Neural cell (in vitro differentiated cells): ENCODE measurements around the gene ATP5PD. TPM values are rescaled to one million over a fixed set of nuclear protein-coding genes. Genes with fewer than 3 reads are reported as not detected.

Experiments
- H2AFZ ChIP-seq: fragments of 200-600, 300-800 bp; sonication (generic), shearing (Covaris generic); 2 replicates; pipeline ENCODE4 v1.6.0; 2014; ENCODE audit warnings: low read depth, mild to moderate bottlenecking, antibody characterized with exemption, low read length, moderate library complexity
- H3F3A ChIP-seq: fragments of 200-600 bp; shearing (Covaris generic); 2 replicates; pipeline ENCODE4 v1.6.1; 2016; ENCODE audit warnings: mild to moderate bottlenecking, moderate library complexity, mixed read lengths, antibody characterized with exemption, low read length; ENCODE audit not compliant: insufficient read depth, poor library complexity, severe bottlenecking
- H3K27ac ChIP-seq: fragments of 200-600, 300-800 bp; sonication (generic), shearing (Covaris generic); 2 replicates; pipeline ENCODE4 v1.5.1; 2014; ENCODE audit warnings: mild to moderate bottlenecking, low read length, moderate library complexity
- H3K27me3 ChIP-seq: fragments of 300-800, 200-600 bp; sonication (generic), shearing (Covaris generic); 2 replicates; pipeline ENCODE4 v1.6.0; 2014; ENCODE audit warnings: mild to moderate bottlenecking, low read depth, low read length, moderate library complexity; ENCODE audit not compliant: insufficient read depth
- H3K36me3 ChIP-seq: fragments of 300-800, 200-600 bp; sonication (generic), shearing (Covaris generic); 2 replicates; pipeline ENCODE4 v1.5.1; 2014; ENCODE audit warnings: mild to moderate bottlenecking, antibody characterized with exemption, low read length, moderate library complexity; ENCODE audit not compliant: insufficient read depth
- H3K4me2 ChIP-seq: fragments of 300-800, 200-600 bp; sonication (generic), shearing (Covaris generic); 2 replicates; pipeline ENCODE4 v1.6.0; 2014; ENCODE audit warnings: mild to moderate bottlenecking, low read length
- H3K4me3 ChIP-seq: fragments of 300-800, 200-600 bp; sonication (generic), shearing (Covaris generic); 2 replicates; pipeline ENCODE4 v1.5.1; 2014; ENCODE audit warnings: mild to moderate bottlenecking, low read length, moderate library complexity
- H3K79me2 ChIP-seq: fragments of 200-600 bp; shearing (Covaris generic); replicated peaks from 2 replicates; pipeline ENCODE4 v1.6.0; 2014; ENCODE audit warnings: mild to moderate bottlenecking, low read length, moderate library complexity; ENCODE audit not compliant: insufficient read depth
- H3K9ac ChIP-seq: fragments of 300-800, 200-600 bp; sonication (generic), shearing (Covaris generic); 2 replicates; pipeline ENCODE4 v1.6.1; 2016; ENCODE audit warnings: mild to moderate bottlenecking, low read length, mixed read lengths
- H3K9me2 ChIP-seq: fragments of 200-600 bp; shearing (Covaris generic); 2 replicates; pipeline ENCODE4 v1.6.1; 2016; ENCODE audit warnings: mild to moderate bottlenecking, low read length, mixed read lengths; ENCODE audit not compliant: insufficient read depth
- H3K9me3 ChIP-seq: fragments of 200-600, 300-800 bp; sonication (generic), shearing (Covaris generic); 2 replicates; pipeline ENCODE4 v1.6.1; 2016; ENCODE audit warnings: mild to moderate bottlenecking, mixed run types, low read length, moderate library complexity, mixed read lengths
- H4K20me1 ChIP-seq: fragments of 200-600 bp; shearing (Covaris generic); 2 replicates; pipeline ENCODE4 v1.6.1; 2016; ENCODE audit warnings: mild to moderate bottlenecking, mixed run types; ENCODE audit not compliant: insufficient read depth
- CTCF ChIP-seq: fragments of 450-650 bp; IDR thresholded peaks from 2 replicates; pipeline ENCODE4 v1.5.1; 2014; ENCODE audit warnings: antibody characterized with exemption, mild to moderate bottlenecking, moderate library complexity; ENCODE audit not compliant: poor library complexity, severe bottlenecking
- EP300 ChIP-seq: fragments of 450-650 bp; conservative IDR thresholded peaks from 2 replicates; pipeline ENCODE4 v1.6.1; 2014; ENCODE audit warnings: antibody characterized with exemption, mild to moderate bottlenecking, moderate library complexity; ENCODE audit not compliant: poor library complexity, severe bottlenecking
- EZH2 ChIP-seq: fragments of 200-600, 300-800 bp; shearing (Covaris generic), sonication (generic); IDR thresholded peaks from 2 replicates; pipeline ENCODE4 v1.6.1; 2014; ENCODE audit warnings: antibody characterized with exemption, low read length, borderline replicate concordance, mild to moderate bottlenecking; ENCODE audit not compliant: insufficient read depth, poor library complexity, severe bottlenecking
- MXI1 ChIP-seq: fragments of 450-650 bp; conservative IDR thresholded peaks from 2 replicates; pipeline ENCODE4 v1.6.1; 2014; ENCODE audit warnings: antibody characterized with exemption, mild to moderate bottlenecking; ENCODE audit not compliant: poor library complexity, severe bottlenecking
- POLR2AphosphoS5 ChIP-seq: IDR thresholded peaks from 2 replicates; pipeline ENCODE4 v1.6.1; 2012
- RAD21 ChIP-seq: fragments of 450-650 bp; conservative IDR thresholded peaks from 2 replicates; pipeline ENCODE4 v1.6.1; 2014; ENCODE audit warnings: antibody characterized with exemption, mild to moderate bottlenecking, moderate library complexity
- SMC3 ChIP-seq: fragments of 450-650 bp; conservative IDR thresholded peaks from 2 replicates; pipeline ENCODE4 v1.6.1; 2014; ENCODE audit warnings: antibody characterized with exemption, mild to moderate bottlenecking, moderate library complexity; ENCODE audit not compliant: poor library complexity
- TAF1 ChIP-seq: IDR thresholded peaks from 2 replicates; pipeline ENCODE4 v1.6.1; 2012; ENCODE audit warnings: low read depth
- polyA plus RNA-seq: library from polyadenylated mRNA; depleted of rRNA; stranded (reverse); fragments of >200 nt; gene quantifications from 2 replicates; pipeline ENCODE4 v1.2.3, GENCODE V29; 2014
- TF ChIP-seq, protein P1 (sequence below): IDR thresholded peaks from 2 replicates; pipeline ENCODE4 v1.6.1; 2012; ENCODE audit warnings: borderline replicate concordance

ATP5PD gene
- polyA plus RNA-seq, 1 donor from 2014 or later = 517 TPM

- TF ChIP-seq POLR2AphosphoS5 = no peak
- no peak for TF ChIP-seq RAD21
- no peak for TF ChIP-seq CTCF
- no peak for TF ChIP-seq SMC3
- TF ChIP-seq, protein P1, sequence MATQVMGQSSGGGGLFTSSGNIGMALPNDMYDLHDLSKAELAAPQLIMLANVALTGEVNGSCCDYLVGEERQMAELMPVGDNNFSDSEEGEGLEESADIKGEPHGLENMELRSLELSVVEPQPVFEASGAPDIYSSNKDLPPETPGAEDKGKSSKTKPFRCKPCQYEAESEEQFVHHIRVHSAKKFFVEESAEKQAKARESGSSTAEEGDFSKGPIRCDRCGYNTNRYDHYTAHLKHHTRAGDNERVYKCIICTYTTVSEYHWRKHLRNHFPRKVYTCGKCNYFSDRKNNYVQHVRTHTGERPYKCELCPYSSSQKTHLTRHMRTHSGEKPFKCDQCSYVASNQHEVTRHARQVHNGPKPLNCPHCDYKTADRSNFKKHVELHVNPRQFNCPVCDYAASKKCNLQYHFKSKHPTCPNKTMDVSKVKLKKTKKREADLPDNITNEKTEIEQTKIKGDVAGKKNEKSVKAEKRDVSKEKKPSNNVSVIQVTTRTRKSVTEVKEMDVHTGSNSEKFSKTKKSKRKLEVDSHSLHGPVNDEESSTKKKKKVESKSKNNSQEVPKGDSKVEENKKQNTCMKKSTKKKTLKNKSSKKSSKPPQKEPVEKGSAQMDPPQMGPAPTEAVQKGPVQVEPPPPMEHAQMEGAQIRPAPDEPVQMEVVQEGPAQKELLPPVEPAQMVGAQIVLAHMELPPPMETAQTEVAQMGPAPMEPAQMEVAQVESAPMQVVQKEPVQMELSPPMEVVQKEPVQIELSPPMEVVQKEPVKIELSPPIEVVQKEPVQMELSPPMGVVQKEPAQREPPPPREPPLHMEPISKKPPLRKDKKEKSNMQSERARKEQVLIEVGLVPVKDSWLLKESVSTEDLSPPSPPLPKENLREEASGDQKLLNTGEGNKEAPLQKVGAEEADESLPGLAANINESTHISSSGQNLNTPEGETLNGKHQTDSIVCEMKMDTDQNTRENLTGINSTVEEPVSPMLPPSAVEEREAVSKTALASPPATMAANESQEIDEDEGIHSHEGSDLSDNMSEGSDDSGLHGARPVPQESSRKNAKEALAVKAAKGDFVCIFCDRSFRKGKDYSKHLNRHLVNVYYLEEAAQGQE = no peak
- TF ChIP-seq EZH2 = no peak
- no peak for TF ChIP-seq TAF1
- no peak for TF ChIP-seq MXI1
- no peak for TF ChIP-seq EP300
- Histone ChIP-seq H3F3A (no peaks in the 10 kb centered on the region), H3K79me2 (no peaks in the 10 kb centered on the region), H3K9me3 (no peaks in the 10 kb centered on the region), H3K9me2 (no peaks in the 10 kb centered on the region), H3K27me3 (no peaks in the 10 kb centered on the region), H3K27ac (no peak overlapping the region), H2AFZ (no peak overlapping the region), H3K4me2 (no peak overlapping the region), H4K20me1 (no peaks in the 10 kb centered on the region), H3K4me3 (no peak overlapping the region), H3K36me3 (no peaks in the 10 kb centered on the region), H3K9ac (no peak overlapping the region)
These were observed 30.3 kb upstream of the ATP5PD start for GRCh38 chr17:75077072-75077495.

- H3K9me3 ChIP-seq = no peaks in the 10 kb centered on the region
- H3K4me3 ChIP-seq = no peak overlapping the region
- H4K20me1 ChIP-seq = no peaks in the 10 kb centered on the region
These were observed 29.0 kb upstream of the ATP5PD start for GRCh38 chr17:75075597-75076336.

More at GRCh38 chr17:75075597-75076336, 29.0 kb upstream of the ATP5PD start:
- Histone ChIP-seq H3K27ac (no peak overlapping the region), H3K27me3 (no peaks in the 10 kb centered on the region), H3K36me3 (no peaks in the 10 kb centered on the region), H3K9me2 (no peaks in the 10 kb centered on the region), H2AFZ (no peak overlapping the region), H3K4me2 (no peak overlapping the region), H3K9ac (no peak overlapping the region), H3F3A (no peaks in the 10 kb centered on the region), H3K79me2 (no peaks in the 10 kb centered on the region)
- TF ChIP-seq POLR2AphosphoS5 = no peak
